Body of pancreas (tissue), 4 donors: Measurements from ENCODE around the gene VPS4B.

ENCODE experiments used
- POLR2A ChIP-seq, 3 donors: fragments of 450-650 bp; IDR thresholded peaks; one replicate each; pipeline ENCODE4 v1.6.1; 2016; ENCODE audit warnings: antibody characterized with exemption in 3 of 3, mild to moderate bottlenecking in 2 of 3
- TF ChIP-seq, protein P1 (sequence below), 7 experiments: fragments of 450-650 bp in 4 of 7; fragments of 200-600 bp in 3 of 7; sonication (generic) in 3 of 7; IDR thresholded peaks; one replicate each; pipeline ENCODE4 v1.5.1; 2016 to 2019; ENCODE audit warnings: antibody characterized with exemption in 7 of 7

DNA sequence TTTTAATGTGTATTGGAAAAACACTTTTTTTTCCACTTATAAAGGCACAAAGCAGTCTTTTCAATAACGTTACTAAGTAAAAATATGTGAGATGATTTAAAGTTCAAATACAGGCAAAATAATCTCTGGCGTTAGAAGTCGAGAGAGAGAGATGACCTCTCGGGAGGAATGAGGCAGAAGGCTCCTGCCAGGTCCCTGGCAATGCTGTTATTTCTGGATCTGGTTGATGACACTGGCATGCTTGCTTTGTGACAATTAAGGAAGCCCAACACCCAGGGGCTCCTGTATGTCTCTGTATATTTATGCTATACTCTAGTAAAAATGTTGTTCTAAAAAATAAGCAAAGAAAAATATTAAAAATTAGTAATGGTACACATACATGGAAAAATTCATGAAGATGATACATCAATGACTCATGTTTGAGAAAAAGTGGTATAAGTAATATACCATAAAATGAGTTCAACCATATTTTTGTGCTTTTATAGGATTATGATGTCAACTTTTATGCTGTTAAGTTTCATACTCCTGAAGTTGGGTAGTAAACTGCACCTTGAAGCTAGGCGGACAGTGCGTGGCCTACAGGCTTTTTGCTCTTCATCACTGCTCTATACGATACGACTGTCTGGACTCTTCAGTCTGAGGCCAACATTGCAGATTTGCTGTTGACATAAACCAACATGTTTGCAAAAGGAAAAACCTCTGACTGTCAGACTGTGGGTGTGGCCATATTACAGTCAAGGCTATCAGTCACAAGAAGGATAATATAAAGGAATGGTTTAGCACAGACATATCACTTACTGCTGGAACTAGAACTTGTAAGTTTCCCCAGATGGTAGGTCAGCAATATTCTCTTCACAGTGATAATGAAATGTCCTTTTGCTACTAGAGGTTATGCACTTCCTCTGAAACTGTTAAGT is 19.8 kb downstream of the VPS4B start:
- TF ChIP-seq, protein P1, sequence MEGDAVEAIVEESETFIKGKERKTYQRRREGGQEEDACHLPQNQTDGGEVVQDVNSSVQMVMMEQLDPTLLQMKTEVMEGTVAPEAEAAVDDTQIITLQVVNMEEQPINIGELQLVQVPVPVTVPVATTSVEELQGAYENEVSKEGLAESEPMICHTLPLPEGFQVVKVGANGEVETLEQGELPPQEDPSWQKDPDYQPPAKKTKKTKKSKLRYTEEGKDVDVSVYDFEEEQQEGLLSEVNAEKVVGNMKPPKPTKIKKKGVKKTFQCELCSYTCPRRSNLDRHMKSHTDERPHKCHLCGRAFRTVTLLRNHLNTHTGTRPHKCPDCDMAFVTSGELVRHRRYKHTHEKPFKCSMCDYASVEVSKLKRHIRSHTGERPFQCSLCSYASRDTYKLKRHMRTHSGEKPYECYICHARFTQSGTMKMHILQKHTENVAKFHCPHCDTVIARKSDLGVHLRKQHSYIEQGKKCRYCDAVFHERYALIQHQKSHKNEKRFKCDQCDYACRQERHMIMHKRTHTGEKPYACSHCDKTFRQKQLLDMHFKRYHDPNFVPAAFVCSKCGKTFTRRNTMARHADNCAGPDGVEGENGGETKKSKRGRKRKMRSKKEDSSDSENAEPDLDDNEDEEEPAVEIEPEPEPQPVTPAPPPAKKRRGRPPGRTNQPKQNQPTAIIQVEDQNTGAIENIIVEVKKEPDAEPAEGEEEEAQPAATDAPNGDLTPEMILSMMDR (IDR thresholded peaks at IDR 0.05) = no peak
- no peak for TF ChIP-seq POLR2A (IDR thresholded peaks at IDR 0.05)
